GM12801 (cell line): Measurements from ENCODE around the gene HLA-DQA1.

Source experiments
- TF ChIP-seq, protein P1 (sequence below): IDR thresholded peaks from one replicate; pipeline ENCODE4 v1.5.1; 2011; ENCODE audit warnings: control low read depth; ENCODE audit not compliant: insufficient read length; ENCODE audit errors: extremely low read depth

The HLA-DQA1 gene

GRCh38 chr6:32613475-32613874 lies 23.7 kb upstream of the HLA-DQA1 start:
- TF ChIP-seq, protein P1, sequence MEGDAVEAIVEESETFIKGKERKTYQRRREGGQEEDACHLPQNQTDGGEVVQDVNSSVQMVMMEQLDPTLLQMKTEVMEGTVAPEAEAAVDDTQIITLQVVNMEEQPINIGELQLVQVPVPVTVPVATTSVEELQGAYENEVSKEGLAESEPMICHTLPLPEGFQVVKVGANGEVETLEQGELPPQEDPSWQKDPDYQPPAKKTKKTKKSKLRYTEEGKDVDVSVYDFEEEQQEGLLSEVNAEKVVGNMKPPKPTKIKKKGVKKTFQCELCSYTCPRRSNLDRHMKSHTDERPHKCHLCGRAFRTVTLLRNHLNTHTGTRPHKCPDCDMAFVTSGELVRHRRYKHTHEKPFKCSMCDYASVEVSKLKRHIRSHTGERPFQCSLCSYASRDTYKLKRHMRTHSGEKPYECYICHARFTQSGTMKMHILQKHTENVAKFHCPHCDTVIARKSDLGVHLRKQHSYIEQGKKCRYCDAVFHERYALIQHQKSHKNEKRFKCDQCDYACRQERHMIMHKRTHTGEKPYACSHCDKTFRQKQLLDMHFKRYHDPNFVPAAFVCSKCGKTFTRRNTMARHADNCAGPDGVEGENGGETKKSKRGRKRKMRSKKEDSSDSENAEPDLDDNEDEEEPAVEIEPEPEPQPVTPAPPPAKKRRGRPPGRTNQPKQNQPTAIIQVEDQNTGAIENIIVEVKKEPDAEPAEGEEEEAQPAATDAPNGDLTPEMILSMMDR, result no peak

GRCh38 chr6:32614366-32615081 lies 22.7 kb upstream of the HLA-DQA1 start:
- TF ChIP-seq, protein P1, result no peak

- TF ChIP-seq, protein P1, result no peak
Observed at GRCh38 chr6:32615885-32616532, 21.2 kb upstream of the HLA-DQA1 start.

DNA sequence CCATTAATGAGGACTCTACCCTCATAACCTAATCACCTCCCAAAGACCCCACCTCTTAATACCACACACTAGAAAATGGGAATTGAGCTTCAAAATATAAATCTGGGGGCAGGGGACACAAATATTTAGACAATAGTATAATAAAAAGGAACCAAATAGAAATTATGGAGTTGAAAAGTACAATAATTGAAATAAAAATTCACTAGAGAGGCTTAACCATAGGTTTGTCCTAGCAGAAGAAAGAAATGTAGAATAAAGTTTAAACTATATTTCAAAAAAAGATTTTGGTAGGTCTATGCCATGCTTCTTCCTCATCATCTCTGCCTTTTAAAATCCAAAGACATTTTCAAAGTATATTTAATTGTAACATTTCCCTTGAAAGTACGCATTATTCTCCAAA lies 19.5 kb upstream of the HLA-DQA1 start:
- TF ChIP-seq, protein P1, result no peak

GRCh38 chr6:32621372-32621771 lies 15.8 kb upstream of the HLA-DQA1 start:
- TF ChIP-seq, protein P1, result no peak

- TF ChIP-seq, protein P1, result no peak
Observed at GRCh38 chr6:32622545-32623401, 14.4 kb upstream of the HLA-DQA1 start.

GRCh38 chr6:32623693-32624092 lies 13.5 kb upstream of the HLA-DQA1 start:
- TF ChIP-seq, protein P1, result no peak
